GM21390 (cell line): ENCODE measurements around the gene XCR1.
"Not testable (repeated sequence)": the region's sequence is repeated elsewhere in the genome, so short reads cannot be mapped to it uniquely, and the experiment has no call there.

Experiments
- ATAC-seq: cut with Tn5 transposase; IDR thresholded peaks from one replicate; pipeline ENCODE4 v1.9.1; 2021; ENCODE audit not compliant: unreplicated experiment

XCR1 gene

DNA sequence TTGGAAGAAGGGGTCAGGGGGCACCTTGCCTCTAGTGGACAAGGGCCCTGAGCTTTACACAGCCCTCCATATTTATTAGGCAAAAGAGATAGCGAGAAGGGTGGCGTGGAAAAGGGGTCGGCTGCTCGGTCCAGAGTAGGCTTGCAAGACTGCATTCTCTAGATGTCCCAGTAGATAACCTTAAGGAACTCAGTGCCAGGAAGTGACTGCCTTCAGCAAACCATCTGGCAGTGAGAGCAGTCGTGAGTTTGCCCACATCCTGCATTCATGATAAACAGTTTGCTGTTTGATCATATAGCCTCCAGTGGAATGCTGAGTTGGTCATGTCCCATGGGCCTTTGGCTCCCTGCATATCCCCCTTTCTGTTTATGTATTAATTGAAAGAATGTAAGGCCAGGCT is 18.9 kb upstream of the XCR1 start:
- ATAC-seq, result not testable (repeated sequence)

DNA sequence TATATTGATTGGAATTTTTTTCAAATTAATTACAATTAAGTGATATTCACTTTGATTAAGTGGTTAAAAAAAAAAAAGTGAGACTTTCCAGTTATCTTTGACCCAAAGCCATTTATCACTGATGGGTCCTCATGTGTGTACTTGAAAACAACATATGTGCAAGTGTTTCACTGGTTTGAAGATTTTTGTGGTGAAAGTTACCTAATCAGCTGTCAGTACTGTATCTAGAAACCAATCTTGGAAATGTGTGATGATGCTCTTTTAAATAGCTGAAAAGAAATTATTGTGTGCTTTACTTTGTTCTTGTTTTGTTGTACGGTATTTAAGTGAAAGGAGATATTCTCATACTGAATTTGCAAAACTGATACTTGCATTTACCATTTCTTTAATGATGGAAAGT is 11.6 kb upstream of the XCR1 start:
- ATAC-seq, result no peak

GRCh38 chr3:46038071-46038470 is 10.8 kb upstream of the XCR1 start:
- ATAC-seq, result not testable (repeated sequence)

DNA sequence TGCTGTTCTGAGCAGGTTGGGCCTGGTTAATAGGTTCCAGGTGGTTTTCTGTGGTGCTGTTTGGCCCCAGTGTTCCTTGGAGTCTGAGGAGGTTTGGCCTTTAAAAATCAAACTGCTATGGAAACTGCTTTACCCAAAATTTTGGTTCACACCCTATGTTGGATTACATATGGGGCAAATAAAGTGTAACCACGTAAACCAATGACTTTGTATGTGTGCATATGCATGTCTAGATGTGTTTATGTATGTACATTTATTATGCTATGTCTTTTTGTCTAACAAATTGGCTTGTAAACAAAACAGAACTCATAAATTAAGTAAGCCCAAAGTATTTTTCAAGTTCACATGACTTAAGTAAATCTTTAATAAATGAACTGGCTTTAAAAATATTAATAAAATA is 8.9 kb upstream of the XCR1 start:
- no peak for ATAC-seq

DNA sequence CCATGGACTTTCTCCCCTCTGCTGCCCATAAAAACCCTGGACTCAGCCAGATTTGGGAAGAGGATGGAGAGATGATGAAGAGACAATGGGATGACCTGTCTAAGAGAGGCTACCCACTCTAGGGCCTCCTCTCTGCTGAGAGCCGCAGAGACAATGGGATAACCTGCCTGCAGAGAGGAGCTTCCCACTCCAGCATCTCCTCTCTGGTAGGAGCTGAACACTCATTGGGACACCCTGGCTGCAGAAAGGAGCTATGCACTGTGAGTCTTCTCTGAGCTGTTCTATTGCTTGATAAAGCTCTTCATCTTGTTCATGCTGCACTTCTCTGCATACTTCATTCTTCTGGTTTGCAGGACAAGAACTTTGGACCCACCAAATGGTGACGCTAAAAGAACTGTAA is 4.5 kb upstream of the XCR1 start:
- no peak for ATAC-seq

GRCh38 chr3:46031269-46031668 is 4.0 kb upstream of the XCR1 start:
- ATAC-seq, result no peak

DNA sequence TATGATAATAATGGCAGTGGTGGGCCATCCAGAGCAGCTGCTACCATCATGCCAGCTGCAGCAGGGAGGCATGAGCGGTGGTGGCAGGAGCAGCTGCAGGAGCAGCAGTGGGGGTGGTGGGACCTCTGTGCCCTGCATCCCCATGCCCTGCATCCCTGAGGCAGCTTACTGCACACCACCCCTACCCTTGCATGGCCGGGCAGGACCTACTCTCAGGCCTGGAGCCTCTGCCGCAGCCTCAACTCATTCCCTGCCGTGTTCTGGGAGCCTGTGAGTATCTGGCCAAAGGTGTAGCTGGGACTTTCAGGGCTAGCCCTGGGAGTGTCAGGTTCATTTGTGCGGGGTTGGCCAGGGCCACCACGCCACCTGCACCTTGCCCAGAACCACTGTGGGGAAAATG is 3.3 kb upstream of the XCR1 start:
- no peak for ATAC-seq

GRCh38 chr3:46029953-46030543 is 2.8 kb upstream of the XCR1 start:
- no peak for ATAC-seq

- no peak for ATAC-seq
Measured at GRCh38 chr3:46027736-46028397, 584 bp upstream of the XCR1 start.

DNA sequence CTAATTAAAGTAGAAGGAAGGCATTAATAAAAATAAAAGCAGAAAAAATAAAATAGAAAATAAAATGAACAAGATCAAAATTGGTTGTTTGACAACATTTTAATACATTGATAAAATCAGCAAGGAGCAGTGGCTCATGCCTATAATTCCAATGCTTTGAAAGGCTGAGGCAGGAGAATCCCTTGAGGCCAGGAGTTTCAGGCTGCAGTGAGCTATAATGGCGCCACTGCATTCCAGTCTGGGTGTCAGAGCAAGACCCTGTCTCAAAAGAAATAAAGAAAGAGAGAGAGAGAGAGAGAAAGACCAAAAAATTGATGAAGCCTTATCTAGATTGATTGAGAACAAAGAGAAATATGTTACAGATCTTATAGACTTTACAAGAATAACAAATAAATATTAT is 2.1 kb downstream of the XCR1 start:
- no peak for ATAC-seq

DNA sequence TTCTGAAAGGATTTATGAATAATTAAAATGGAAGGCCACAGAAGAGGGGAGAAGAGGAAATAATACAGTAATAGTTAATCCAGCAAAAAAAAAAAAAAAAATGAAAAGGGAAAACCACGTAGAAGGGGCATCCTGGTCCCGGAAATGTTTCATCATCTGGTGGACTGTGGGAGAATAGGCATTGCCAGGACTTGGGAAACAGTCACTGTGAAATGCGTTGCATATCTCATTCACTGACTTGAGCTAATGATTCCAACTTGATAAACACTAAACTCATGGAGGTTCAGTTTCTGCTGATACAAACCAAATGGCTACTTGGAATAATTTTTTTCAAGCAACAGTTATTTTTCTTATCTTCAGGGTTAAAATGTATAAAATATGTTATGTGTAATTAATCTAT is 3.2 kb downstream of the XCR1 start:
- no peak for ATAC-seq

DNA sequence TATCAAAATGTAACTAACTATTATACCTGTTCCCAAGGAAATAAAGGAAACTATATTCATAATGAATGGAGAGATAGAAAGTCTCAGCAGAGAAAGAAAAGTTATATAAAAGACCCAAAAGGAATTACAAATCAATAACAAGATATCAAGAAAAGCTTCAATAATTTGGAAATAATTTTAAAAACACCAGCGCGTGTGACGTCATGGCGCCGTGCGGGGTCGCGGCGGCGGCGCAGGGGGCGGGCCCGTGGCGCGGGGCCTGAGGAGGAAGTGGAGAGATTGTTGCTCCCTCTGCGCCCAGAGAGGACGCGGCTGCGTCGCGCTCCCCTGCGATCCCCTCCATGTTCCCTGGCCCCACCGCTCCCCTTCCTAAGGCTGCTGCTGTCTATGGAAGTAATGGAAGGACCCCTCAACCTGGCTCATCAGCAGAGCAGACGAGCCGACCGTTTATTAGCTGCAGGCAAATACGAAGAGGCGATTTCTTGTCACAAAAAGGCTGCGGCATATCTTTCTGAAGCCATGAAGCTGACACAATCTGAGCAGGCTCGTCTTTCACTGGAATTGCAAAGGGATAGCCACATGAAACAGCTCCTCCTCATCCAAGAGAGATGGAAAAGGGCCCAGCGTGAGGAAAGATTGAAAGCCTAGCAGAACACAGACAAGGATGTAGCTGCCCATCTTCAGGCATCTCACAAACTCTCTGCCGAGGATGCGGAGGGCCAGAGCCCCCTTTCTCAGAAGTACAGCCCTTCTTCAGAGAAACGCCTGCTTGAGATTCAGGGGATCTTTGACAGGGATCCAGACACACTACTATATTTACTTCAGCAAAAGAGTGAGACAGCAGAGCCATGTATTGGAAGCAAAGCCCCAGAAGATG is 4.1 kb downstream of the XCR1 start:
- no peak for ATAC-seq

GRCh38 chr3:46021516-46021915 is 5.8 kb downstream of the XCR1 start:
- no peak for ATAC-seq

DNA sequence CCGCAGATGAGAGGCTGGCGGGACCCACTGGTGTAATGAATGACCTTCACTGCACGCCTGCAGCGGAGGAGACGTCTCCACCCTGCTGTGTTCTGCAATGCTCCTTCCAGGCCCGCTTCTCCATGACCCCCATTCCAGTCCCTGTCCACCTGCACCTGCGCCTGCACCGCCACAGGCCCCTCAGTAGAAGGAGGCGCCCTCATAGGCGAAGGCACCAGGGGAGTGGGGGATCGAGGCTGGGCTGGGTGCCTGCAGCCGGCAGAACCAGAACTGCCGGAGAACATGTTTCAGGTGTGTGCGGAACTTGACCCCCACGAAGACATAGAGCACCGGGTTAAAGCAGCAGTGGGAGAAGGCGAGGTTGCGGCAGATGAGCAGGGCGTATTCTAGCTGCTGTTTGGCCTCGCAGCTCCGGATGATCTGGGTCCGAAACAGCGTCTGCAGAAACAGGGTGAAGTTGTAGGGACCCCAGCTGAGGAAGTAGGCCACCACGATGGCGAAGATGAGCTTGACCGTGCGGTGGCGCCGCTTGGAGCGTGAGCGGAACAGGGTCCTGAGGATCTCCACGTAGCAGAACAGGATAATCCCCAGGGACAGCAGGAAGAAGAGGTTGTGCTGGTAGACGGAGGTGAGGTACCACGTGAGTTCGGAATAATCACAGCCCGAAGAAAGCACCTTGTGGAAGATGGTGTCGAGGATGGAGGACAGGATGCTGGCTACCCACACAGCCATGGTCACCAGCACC is 6.3 kb downstream of the XCR1 start:
- ATAC-seq, result no peak

DNA sequence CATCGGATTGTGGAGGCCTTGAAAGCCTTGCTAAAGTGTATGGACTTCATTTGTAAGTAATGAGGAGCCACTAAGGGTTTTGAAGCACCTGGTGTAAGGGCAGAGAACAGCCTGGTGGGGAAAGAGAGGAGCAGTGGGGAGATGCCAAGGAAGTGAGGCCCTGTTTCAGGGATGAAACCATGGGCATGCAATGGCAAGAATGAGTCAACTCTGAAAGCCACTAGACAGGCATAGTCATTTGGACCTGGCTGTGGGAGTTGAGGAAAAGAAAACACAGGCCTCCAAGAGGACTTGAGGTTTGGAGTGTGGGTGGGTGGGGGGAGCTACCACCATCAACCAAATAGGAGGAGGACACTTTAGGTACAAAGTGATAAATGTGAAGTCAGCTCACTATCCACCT is 7.6 kb downstream of the XCR1 start:
- ATAC-seq, result no peak

DNA sequence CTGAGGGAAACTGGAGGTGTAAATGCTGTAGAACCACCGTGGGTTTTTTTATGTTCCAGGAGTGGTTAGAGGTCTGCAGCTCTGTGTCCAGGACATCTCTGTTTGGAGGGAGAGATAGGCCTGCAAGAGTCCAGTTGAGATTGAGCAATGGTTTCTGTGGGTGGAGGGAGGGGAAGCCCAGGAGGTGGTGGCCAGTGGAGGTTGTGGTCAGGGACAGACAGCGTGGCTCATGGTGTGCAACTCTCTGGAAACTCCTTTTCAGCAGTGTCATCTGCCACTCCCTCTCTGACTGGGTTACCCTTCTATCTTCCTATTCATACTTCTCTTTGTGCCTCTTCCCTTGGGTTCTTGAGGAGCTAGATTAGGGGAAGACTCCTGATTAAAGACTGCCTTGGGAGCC is 9.6 kb downstream of the XCR1 start:
- no peak for ATAC-seq

- ATAC-seq, result no peak
Measured at GRCh38 chr3:46013316-46014094, 13.8 kb downstream of the XCR1 start.

DNA sequence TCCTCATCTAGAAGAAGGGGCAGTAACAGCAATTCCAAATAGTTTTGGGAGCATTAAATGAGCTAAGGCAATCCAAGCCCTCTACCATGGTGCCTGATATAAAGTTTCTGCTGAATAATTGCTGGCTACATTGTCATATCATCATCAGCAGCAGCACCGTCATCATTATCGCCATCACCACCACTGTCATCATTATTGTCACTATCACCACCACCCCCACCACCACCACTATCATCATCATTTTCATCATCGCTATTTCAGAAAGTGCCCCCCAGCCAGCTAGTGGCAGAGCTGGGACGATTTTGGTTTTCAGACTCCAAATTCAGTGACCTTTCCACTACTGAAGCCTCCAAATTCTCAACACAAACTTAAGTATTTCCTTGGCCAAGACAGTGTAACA is 15.0 kb downstream of the XCR1 start:
- ATAC-seq, result no peak

DNA sequence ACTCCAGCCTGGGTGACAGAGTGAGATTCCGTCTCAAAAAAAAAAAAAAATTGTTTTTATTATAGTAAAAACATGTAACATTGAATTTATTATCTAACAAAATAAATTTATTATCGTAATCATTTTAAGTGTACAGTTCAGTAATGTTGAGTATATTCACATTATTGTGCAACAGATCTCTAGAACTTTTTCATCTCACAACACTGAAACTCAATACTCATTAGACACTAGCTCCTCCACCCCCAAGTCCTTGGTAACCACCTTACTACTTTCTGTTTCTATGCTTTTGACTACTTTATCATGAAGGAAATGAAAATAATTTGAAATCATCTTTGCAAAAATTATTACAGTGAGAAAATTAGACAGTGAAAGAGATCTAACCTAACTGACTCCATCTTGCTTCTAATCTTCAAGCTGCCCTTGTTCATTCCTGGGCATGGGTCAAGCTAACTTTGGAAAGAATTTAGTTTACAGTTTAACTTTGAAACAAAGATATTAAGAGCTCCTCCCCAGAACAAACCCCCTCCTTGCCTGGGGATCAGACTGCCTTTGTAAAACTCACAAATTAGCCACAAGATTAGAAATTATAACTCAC is 16.7 kb downstream of the XCR1 start:
- ATAC-seq, result no peak

DNA sequence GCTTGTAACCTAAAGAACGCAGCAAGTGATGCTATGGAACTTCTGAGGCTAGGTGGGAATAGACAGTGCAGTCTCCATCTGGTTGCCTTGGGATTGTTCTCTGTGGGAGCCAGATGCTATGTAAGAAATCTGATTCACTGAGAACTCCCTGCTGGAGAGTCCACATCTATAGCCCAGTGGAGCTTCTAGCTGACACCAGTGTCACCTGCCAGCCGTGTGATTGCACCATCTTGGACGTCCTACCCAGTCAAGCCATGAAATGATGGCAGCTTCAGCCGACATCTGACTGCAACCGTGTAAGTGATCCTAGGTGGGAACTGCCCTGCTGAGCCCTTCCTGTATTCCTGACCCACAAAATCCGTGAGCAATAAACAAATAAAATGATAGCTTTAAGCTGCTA is 19.2 kb downstream of the XCR1 start:
- no peak for ATAC-seq
